ENCODE measurements around the gene CCDC144A. TPM values are rescaled to one million over a fixed set of nuclear protein-coding genes. Genes with fewer than 3 reads are reported as not detected.
"Not testable (repeated sequence)": the region's sequence is repeated elsewhere in the genome, so short reads cannot be mapped to it uniquely, and the experiment has no call there.

Gene CCDC144A
- total RNA-seq, 1 donor from 2014 or later, result 0.05 TPM

DNA sequence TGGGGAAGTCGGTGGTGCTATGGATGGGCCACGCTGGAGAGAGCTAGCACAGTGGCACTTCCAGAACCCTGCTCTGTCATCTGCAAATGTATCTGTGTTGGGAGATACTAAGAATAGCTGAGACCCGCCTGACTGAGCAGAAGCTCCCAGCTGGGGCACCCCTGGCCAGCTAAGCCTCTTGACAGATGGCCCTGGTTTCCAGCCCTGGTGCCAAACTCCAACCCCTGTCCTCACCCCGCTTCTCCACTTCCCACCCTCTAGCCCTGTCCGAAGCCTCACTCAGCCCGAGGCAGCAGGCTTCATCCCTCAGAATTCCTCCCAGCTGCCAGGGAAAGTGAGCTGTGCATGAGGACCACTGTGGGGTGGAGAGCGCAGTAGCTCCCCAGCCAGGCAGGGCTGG is 124.4 kb downstream of the CCDC144A start:
- TF ChIP-seq, protein P1, sequence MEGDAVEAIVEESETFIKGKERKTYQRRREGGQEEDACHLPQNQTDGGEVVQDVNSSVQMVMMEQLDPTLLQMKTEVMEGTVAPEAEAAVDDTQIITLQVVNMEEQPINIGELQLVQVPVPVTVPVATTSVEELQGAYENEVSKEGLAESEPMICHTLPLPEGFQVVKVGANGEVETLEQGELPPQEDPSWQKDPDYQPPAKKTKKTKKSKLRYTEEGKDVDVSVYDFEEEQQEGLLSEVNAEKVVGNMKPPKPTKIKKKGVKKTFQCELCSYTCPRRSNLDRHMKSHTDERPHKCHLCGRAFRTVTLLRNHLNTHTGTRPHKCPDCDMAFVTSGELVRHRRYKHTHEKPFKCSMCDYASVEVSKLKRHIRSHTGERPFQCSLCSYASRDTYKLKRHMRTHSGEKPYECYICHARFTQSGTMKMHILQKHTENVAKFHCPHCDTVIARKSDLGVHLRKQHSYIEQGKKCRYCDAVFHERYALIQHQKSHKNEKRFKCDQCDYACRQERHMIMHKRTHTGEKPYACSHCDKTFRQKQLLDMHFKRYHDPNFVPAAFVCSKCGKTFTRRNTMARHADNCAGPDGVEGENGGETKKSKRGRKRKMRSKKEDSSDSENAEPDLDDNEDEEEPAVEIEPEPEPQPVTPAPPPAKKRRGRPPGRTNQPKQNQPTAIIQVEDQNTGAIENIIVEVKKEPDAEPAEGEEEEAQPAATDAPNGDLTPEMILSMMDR (IDR thresholded peaks at IDR 0.05), result no peak
- Mint-ChIP-seq H3K27ac (ENCODE audit: unreplicated experiment) (no peak overlapping the region), H3K4me3 (ENCODE audit: unreplicated experiment) (no peak overlapping the region), H3K27me3 (ENCODE audit: unreplicated experiment) (peaks cover 6% of the 10 kb centered on the region), H3K9me3 (ENCODE audit: unreplicated experiment) (no peaks in the 10 kb centered on the region), H3K4me1 (ENCODE audit: unreplicated experiment) (no peaks in the 10 kb centered on the region), H3K36me3 (ENCODE audit: unreplicated experiment) (no peaks in the 10 kb centered on the region)
- peak; percentile 82 for DNase-seq (ENCODE audit: extremely low spot score, unreplicated experiment)

DNA sequence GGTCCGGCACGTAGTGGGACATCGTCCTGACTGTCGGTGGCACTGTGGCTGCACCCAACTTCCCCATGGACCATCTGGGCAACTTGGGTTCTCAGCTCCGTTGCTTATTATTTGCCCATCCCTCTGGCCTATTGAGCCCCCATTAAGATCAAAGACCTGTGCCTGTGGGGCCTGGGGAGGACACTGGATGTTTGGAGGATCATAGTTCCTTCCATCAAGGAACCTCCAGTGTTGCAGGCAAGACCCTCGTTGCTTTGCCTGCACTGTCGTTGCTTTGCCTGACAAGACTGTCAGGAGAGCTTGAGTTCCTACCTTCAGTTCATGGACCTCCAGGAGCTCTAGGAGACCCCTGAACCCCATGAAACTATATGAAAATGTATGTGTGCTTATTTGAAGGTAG is 127.2 kb downstream of the CCDC144A start:
- Mint-ChIP-seq H3K9me3 (ENCODE audit: unreplicated experiment) (no peaks in the 10 kb centered on the region), H3K27ac (ENCODE audit: unreplicated experiment) (no peak overlapping the region), H3K27me3 (ENCODE audit: unreplicated experiment) (peaks cover 6% of the 10 kb centered on the region), H3K4me1 (ENCODE audit: unreplicated experiment) (no peaks in the 10 kb centered on the region), H3K36me3 (ENCODE audit: unreplicated experiment) (no peaks in the 10 kb centered on the region), H3K4me3 (ENCODE audit: unreplicated experiment) (no peak overlapping the region)
- peak; percentile 81 for DNase-seq (ENCODE audit: extremely low spot score, unreplicated experiment)
- TF ChIP-seq, protein P1 (IDR thresholded peaks at IDR 0.05), result no peak

DNA sequence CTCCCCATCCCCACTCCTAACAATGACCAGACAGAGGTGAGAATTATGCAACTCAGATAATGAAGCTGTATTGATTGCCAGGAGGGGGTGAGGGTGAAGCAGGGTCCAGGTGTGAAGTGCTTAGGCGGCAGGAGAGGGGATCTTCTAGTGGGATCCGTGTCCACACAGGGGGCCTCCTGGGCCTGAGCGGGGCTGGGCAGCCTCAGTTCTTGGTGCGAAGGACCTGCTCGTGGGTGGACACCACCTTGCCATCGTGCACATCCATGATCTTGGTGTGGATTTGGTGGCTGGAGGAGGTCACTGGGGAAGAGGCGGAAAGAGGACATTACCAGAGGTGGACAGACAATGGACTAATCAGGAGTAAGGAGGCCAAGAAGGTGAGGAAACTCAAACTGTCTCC is 127.9 kb downstream of the CCDC144A start:
- DNase-seq (ENCODE audit: extremely low spot score, unreplicated experiment), result peak; percentile 80
- H3K27ac Mint-ChIP-seq (ENCODE audit: unreplicated experiment); H3K9me3 Mint-ChIP-seq (ENCODE audit: unreplicated experiment); H3K36me3 Mint-ChIP-seq (ENCODE audit: unreplicated experiment); H3K27me3 Mint-ChIP-seq (ENCODE audit: unreplicated experiment); H3K4me3 Mint-ChIP-seq (ENCODE audit: unreplicated experiment); H3K4me1 Mint-ChIP-seq (ENCODE audit: unreplicated experiment): not testable (repeated sequence)

DNA sequence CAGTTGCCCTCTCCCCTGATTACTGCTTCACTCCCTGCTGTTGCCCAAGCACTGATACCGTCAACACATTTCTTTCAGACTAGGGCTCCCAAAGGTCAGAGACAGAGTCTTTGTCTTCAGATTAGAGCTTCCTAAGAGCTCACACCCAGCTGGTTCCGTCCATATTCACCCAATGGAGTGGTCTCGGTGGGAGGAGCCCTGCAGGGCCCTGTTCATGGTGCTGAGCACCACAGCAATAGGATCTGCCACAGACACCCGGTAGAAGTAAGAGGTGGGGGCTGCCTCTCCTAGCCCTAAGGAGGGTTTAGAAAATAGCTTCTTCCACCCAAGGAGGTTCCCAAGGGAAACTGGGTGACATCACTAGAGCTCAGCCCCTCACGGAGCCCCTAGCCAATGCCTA is 128.3 kb downstream of the CCDC144A start:
- TF ChIP-seq, protein P1 (IDR thresholded peaks at IDR 0.05), result no peak
- Mint-ChIP-seq H3K27ac (ENCODE audit: unreplicated experiment) (no peak overlapping the region), H3K4me3 (ENCODE audit: unreplicated experiment) (no peak overlapping the region), H3K36me3 (ENCODE audit: unreplicated experiment) (no peaks in the 10 kb centered on the region), H3K9me3 (ENCODE audit: unreplicated experiment) (no peaks in the 10 kb centered on the region), H3K4me1 (ENCODE audit: unreplicated experiment) (no peaks in the 10 kb centered on the region), H3K27me3 (ENCODE audit: unreplicated experiment) (peaks cover 6% of the 10 kb centered on the region)
- no peak for DNase-seq (ENCODE audit: extremely low spot score, unreplicated experiment)

DNA sequence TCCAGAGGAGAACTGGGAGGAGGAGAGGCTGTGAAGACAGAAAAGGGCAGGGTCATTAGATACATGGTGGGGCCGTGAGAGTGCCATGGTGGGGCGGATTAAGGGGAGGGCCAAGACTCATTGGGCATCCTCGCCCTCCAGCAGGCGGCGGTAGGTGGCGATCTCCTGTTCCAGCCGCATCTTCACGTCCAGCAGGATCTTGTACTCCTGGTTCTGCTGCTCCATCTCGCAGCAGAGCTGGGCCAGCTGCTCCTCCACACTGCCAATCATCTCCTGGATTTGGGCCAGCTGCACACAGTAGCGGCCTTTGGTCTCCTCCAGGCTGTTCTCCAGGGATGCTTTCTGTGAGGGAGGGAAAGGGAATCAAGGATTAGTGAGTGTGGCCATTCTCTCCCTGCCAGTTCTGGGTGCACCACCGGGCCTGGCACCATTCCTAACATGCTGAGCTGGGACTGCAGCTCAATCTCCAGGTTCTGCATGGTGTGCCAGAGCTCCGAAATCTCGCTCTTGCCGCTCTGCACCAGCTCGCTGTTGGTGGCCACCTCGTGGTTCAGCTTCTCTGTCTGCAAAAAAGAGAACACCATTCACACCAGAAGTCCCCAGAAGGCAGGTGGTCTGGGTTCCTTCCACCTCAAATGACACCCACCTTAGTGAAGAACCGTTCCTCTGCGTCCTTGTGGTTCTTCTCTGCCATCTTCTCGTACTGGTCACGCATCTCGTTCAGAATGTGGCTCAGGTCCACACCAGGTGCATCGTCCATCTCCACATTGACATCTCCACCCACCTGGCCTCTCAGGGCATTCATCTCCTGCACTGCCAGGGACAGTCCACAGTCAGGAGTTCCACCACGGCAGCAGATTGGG is 129.0 kb downstream of the CCDC144A start:
- peak; percentile 83 for DNase-seq (ENCODE audit: extremely low spot score, unreplicated experiment)
- H3K27ac Mint-ChIP-seq (ENCODE audit: unreplicated experiment), result no peak overlapping the region

More for the DNA sequence above, 129.0 kb downstream of the CCDC144A start:
- Mint-ChIP-seq H3K9me3 (ENCODE audit: unreplicated experiment) (no peaks in the 10 kb centered on the region), H3K4me1 (ENCODE audit: unreplicated experiment) (no peaks in the 10 kb centered on the region), H3K4me3 (ENCODE audit: unreplicated experiment) (no peak overlapping the region), H3K27me3 (ENCODE audit: unreplicated experiment) (peaks cover 6% of the 10 kb centered on the region), H3K36me3 (ENCODE audit: unreplicated experiment) (no peaks in the 10 kb centered on the region)
- TF ChIP-seq, protein P1 (IDR thresholded peaks at IDR 0.05), result no peak

All from osteocyte (in vitro differentiated cells).